ENCODE measurements around the gene EMCN. TPM values are rescaled to one million over a fixed set of nuclear protein-coding genes. Genes with fewer than 3 reads are reported as not detected.

The EMCN gene
- total RNA-seq = 10 to 100 TPM; 24.5 to 64.8 (median 32.4) TPM

- no peak for TF ChIP-seq CTCF (IDR thresholded peaks at IDR 0.05)
- DNase-seq (ENCODE audit: low spot score) (no peak), ATAC-seq (ENCODE audit: low FRiP score) (no peak)
Observed at GRCh38 chr4:100517864-100518341, at the start of gene EMCN. Gene EMCN, minus strand, starts transcription at chr4:100518022. Its CDS starts 108 bp downstream, at chr4:100517914.

GRCh38 chr4:100566396-100566795 is 48.6 kb upstream of the EMCN start:
- TF ChIP-seq CTCF (IDR thresholded peaks at IDR 0.05) = no peak
- no peak for ATAC-seq (ENCODE audit: low FRiP score)
- DNase-seq (ENCODE audit: low spot score) = no peak

GRCh38 chr4:100557306-100557705 is 39.5 kb upstream of the EMCN start:
- ATAC-seq (ENCODE audit: low FRiP score) (no peak), DNase-seq (ENCODE audit: low spot score) (no peak)
- TF ChIP-seq CTCF (IDR thresholded peaks at IDR 0.05) = no peak

GRCh38 chr4:100555611-100556337 is 38.0 kb upstream of the EMCN start:
- no peak for DNase-seq (ENCODE audit: low spot score)
- no peak for ATAC-seq (ENCODE audit: low FRiP score)
- no peak for TF ChIP-seq CTCF (IDR thresholded peaks at IDR 0.05)

- ATAC-seq (ENCODE audit: low FRiP score) (no peak), DNase-seq (ENCODE audit: low spot score) (no peak)
- TF ChIP-seq CTCF (IDR thresholded peaks at IDR 0.05) = no peak
Observed at GRCh38 chr4:100548200-100548560, 30.4 kb upstream of the EMCN start.

- DNase-seq (ENCODE audit: low spot score) (no peak), ATAC-seq (ENCODE audit: low FRiP score) (no peak)
- no peak for TF ChIP-seq CTCF (IDR thresholded peaks at IDR 0.05)
Observed at GRCh38 chr4:100547541-100548199, 29.8 kb upstream of the EMCN start.

- TF ChIP-seq CTCF (IDR thresholded peaks at IDR 0.05) = no peak
- DNase-seq (ENCODE audit: low spot score) = no peak
- ATAC-seq (ENCODE audit: low FRiP score) = no peak
Observed at GRCh38 chr4:100545427-100545826, 27.6 kb upstream of the EMCN start.
